ENCODE data around the gene NOL3. TPM values are rescaled to one million over a fixed set of nuclear protein-coding genes. Genes with fewer than 3 reads are reported as not detected.

The NOL3 gene
- total and polyA plus RNA-seq, 9 of the 15 experiments (the other 6 are each of a cell fraction or from before 2014, with no cell fraction given): 0.45 to 14.0 (median 5.4) TPM

DNA sequence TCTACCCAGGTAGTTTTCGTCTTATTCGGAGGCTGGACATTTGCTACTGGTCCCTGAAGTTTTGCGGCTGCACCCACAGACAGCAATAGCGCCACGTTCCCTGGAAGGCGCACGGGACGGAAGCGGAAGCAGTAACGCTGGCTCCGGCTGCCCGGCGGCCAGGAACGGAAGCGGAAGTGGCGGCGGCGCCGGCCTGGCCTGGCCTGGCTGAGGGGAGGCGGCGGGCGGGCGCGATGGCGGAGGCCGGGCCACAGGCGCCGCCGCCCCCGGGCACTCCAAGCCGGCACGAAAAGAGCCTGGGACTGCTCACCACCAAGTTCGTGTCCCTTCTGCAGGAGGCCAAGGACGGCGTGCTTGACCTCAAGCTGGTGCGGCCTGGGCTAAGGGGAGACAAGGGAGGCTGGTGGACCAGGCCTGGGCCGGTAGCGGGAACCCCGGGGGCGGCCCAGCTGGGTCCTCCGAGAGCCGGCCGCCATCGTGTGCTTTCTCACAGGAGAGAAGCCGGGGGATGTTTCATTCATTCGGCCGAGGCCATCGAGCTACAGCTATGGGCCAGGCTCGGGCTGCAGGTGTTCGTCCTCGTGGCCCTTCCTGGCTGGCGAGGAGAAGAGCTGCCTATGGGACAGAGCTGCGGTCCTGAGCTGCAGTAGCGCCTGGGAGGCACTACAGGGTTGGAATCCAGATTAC is 21.8 kb downstream of the NOL3 start, which contains the start of gene E2F4 (continued):
- TF ChIP-seq, protein P1, sequence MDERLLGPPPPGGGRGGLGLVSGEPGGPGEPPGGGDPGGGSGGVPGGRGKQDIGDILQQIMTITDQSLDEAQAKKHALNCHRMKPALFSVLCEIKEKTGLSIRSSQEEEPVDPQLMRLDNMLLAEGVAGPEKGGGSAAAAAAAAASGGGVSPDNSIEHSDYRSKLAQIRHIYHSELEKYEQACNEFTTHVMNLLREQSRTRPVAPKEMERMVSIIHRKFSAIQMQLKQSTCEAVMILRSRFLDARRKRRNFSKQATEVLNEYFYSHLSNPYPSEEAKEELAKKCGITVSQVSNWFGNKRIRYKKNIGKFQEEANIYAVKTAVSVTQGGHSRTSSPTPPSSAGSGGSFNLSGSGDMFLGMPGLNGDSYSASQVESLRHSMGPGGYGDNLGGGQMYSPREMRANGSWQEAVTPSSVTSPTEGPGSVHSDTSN (CRISPR knock-in tag; IDR thresholded peaks at IDR 0.05; ENCODE audit: low read depth): no peak
- TF ChIP-seq, protein P1 (tag; conservative IDR thresholded peaks at IDR 0.05; ENCODE audit: low read depth): no peak
- TF ChIP-seq MITF (IDR thresholded peaks at IDR 0.05): no peak
- peak; percentile 5 for TF ChIP-seq ZFP36 (IDR thresholded peaks at IDR 0.05; ENCODE audit: low read depth, low read length, partially characterized antibody)
- no peak for TF ChIP-seq RERE (CRISPR knock-in tag; IDR thresholded peaks at IDR 0.05; ENCODE audit: borderline replicate concordance)
- no peak for TF ChIP-seq SAFB2 (IDR thresholded peaks at IDR 0.05; ENCODE audit: borderline replicate concordance, low read depth, low read length, severe bottlenecking)
- TF ChIP-seq EP300 (IDR thresholded peaks at IDR 0.05; ENCODE audit: low read length): peak; percentile 41; the same call in 1 of the 2 replicates
- TF ChIP-seq BCOR (IDR thresholded peaks at IDR 0.05): no peak
- TF ChIP-seq, protein P2, sequence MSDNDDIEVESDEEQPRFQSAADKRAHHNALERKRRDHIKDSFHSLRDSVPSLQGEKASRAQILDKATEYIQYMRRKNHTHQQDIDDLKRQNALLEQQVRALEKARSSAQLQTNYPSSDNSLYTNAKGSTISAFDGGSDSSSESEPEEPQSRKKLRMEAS (CRISPR knock-in tag; IDR thresholded peaks at IDR 0.05): peak; percentile 36; the same call in 1 of the 2 replicates
- 0 out of 2 replicates have a peak, but pooled peaks have one; percentile 25 for TF ChIP-seq E2F3 (CRISPR knock-in tag; IDR thresholded peaks at IDR 0.05)
- no peak for TF ChIP-seq CBFA2T3 (IDR thresholded peaks at IDR 0.05)
- TF ChIP-seq SOX6 (IDR thresholded peaks at IDR 0.05): peak; percentile 39; the same call in 1 of the 2 replicates
- no peak for TF ChIP-seq ZNF316 (IDR thresholded peaks at IDR 0.05)
- no peak for TF ChIP-seq SMAD2 (IDR thresholded peaks at IDR 0.05; ENCODE audit: low read depth, low read length)
- TF ChIP-seq MCM2 (IDR thresholded peaks at IDR 0.05; ENCODE audit: low read depth): no peak
- peak; percentile 55; the same call in 1 of the 2 replicates for TF ChIP-seq POLR2AphosphoS5 (IDR thresholded peaks at IDR 0.05; ENCODE audit: control insufficient read depth, insufficient read depth, low read depth, low read length)
- TF ChIP-seq NCOR1 (IDR thresholded peaks at IDR 0.05): no peak
- no peak for TF ChIP-seq U2AF1 (optimal IDR thresholded peaks at IDR 0.05; ENCODE audit: low read depth, low read length)
- no peak for TF ChIP-seq KLF16 (IDR thresholded peaks at IDR 0.05)
